Testis (tissue), 2 donors: ENCODE data around the gene PTPMT1.

Experiments
- POLR2A ChIP-seq: fragments of 450-650 bp; IDR thresholded peaks from one replicate; pipeline ENCODE4 v1.6.1; 2017; ENCODE audit warnings: antibody characterized with exemption, mild to moderate bottlenecking, moderate library complexity
- TF ChIP-seq, protein P1 (sequence below), 3 experiments: fragments of 450-650 bp in 2 of 3; fragments of 200-600 bp in 1 of 3; sonication (generic) in 1 of 3; IDR thresholded peaks; one replicate each; pipeline ENCODE4 v1.5.1; 2016 to 2019; ENCODE audit warnings: antibody characterized with exemption in 3 of 3, mild to moderate bottlenecking in 2 of 3, moderate library complexity in 1 of 3

DNA sequence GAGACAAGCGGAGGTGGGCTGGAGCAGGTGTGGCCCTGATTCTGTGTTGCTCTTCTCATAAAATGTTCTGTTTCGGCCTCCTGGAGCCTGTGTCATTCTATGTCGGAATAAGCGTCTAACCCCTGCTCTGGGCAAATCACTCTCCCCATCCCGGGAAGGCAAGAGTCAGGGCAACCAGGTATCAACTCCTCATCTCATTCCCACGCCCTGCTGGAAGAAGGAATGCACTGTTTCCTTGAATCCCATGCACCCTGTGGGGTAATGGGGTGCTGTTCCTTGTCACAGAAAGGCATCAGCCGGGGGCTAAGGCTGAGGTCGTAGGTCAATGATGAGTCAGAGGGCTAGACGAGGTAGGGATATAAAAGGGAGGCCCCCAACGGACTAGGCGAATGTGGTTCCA is 23.7 kb downstream of the PTPMT1 start:
- TF ChIP-seq, protein P1, sequence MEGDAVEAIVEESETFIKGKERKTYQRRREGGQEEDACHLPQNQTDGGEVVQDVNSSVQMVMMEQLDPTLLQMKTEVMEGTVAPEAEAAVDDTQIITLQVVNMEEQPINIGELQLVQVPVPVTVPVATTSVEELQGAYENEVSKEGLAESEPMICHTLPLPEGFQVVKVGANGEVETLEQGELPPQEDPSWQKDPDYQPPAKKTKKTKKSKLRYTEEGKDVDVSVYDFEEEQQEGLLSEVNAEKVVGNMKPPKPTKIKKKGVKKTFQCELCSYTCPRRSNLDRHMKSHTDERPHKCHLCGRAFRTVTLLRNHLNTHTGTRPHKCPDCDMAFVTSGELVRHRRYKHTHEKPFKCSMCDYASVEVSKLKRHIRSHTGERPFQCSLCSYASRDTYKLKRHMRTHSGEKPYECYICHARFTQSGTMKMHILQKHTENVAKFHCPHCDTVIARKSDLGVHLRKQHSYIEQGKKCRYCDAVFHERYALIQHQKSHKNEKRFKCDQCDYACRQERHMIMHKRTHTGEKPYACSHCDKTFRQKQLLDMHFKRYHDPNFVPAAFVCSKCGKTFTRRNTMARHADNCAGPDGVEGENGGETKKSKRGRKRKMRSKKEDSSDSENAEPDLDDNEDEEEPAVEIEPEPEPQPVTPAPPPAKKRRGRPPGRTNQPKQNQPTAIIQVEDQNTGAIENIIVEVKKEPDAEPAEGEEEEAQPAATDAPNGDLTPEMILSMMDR (IDR thresholded peaks at IDR 0.05), result no peak
- no peak for TF ChIP-seq POLR2A
